ENCODE data around the gene HOXB9. TPM values are rescaled to one million over a fixed set of nuclear protein-coding genes. Genes with fewer than 3 reads are reported as not detected.

The HOXB9 gene
- total RNA-seq, 1 experiment from 2014 or later = 0.24 TPM

- no peaks in the 10 kb centered on the region for H3K9me3 Mint-ChIP-seq
- CTCF ChIA-PET = interaction anchor here (0.5 kb wide), 1 partner anchor 104 kb away, joined by 4 read pairs; no protein-coding TSS in a partner anchor
- H3K27me3 Mint-ChIP-seq (ENCODE audit: low read depth) = peaks cover 22% of the 10 kb centered on the region; the same call in 1 of the 2 replicates
- TF ChIP-seq CREB1 (CRISPR knock-in tag; IDR thresholded peaks at IDR 0.05) (no peak), IRF2 (CRISPR knock-in tag; IDR thresholded peaks at IDR 0.05; ENCODE audit: borderline replicate concordance, low read depth) (no peak), STAT6 (CRISPR knock-in tag; conservative IDR thresholded peaks at IDR 0.05; ENCODE audit: low read depth) (no peak), SMAD4 (CRISPR knock-in tag; IDR thresholded peaks at IDR 0.05) (no peak), TP53 (CRISPR knock-in tag; IDR thresholded peaks at IDR 0.05) (no peak), ZNF219 (CRISPR knock-in tag; IDR thresholded peaks at IDR 0.05; ENCODE audit: borderline replicate concordance) (no peak), IRF1 (CRISPR knock-in tag; IDR thresholded peaks at IDR 0.05) (no peak), KAT7 (CRISPR knock-in tag; IDR thresholded peaks at IDR 0.05; ENCODE audit: borderline replicate concordance) (no peak), AR (CRISPR knock-in tag; IDR thresholded peaks at IDR 0.05) (no peak), ZNF121 (CRISPR knock-in tag; IDR thresholded peaks at IDR 0.05) (no peak), AFF4 (CRISPR knock-in tag; IDR thresholded peaks at IDR 0.05; ENCODE audit: borderline replicate concordance) (no peak), ZNF138 (CRISPR knock-in tag; conservative IDR thresholded peaks at IDR 0.05) (no peak), RORB (CRISPR knock-in tag; IDR thresholded peaks at IDR 0.05) (no peak), USF1 (CRISPR knock-in tag; IDR thresholded peaks at IDR 0.05) (no peak), MYBL2 (CRISPR knock-in tag; IDR thresholded peaks at IDR 0.05) (no peak), ZNF532 (CRISPR knock-in tag; IDR thresholded peaks at IDR 0.05; ENCODE audit: borderline replicate concordance) (no peak)
- H3K4me1 Mint-ChIP-seq = peaks cover 45% of the 10 kb centered on the region
- POLR2A ChIA-PET = no interaction called here
- H3K4me3 Mint-ChIP-seq = no peak overlapping the region
- no peak overlapping the region for H3K27ac Mint-ChIP-seq
- DNase-seq (ENCODE audit: low spot score) = no peak
- H3K36me3 Mint-ChIP-seq = no peaks in the 10 kb centered on the region
- no peak for ATAC-seq
These were observed 51.0 kb downstream of the HOXB9 start for GRCh38 chr17:48575066-48575582.

Data from WTC11 (cell line).